Inferior parietal cortex (tissue), 1 donor: ENCODE measurements around the gene HECTD2.
"Not testable (repeated sequence)": the region's sequence is repeated elsewhere in the genome, so short reads cannot be mapped to it uniquely, and the experiment has no call there.

Experiments used
- DNase-seq: peaks from one replicate; pipeline ENCODE4 v3.0.0-alpha.2; 2016; ENCODE audit errors: extremely low spot score

The HECTD2 gene

GRCh38 chr10:91472911-91473310 lies 62.8 kb downstream of the HECTD2 start:
- no peak for DNase-seq

- no peak for DNase-seq
Measured at GRCh38 chr10:91474009-91474408, 63.9 kb downstream of the HECTD2 start.

- DNase-seq, result no peak
Measured at GRCh38 chr10:91477236-91477635, 67.1 kb downstream of the HECTD2 start.

- DNase-seq, result no peak
Measured at GRCh38 chr10:91479583-91479982, 69.4 kb downstream of the HECTD2 start.

GRCh38 chr10:91487911-91488582 lies 77.9 kb downstream of the HECTD2 start:
- no peak for DNase-seq

GRCh38 chr10:91493313-91493712 lies 83.2 kb downstream of the HECTD2 start:
- no peak for DNase-seq

- DNase-seq, result no peak
Measured at GRCh38 chr10:91495402-91495801, 85.3 kb downstream of the HECTD2 start.

GRCh38 chr10:91496016-91496415 lies 85.9 kb downstream of the HECTD2 start:
- DNase-seq, result no peak

GRCh38 chr10:91511549-91512330 lies 101.6 kb downstream of the HECTD2 start:
- DNase-seq, result no peak

GRCh38 chr10:91512458-91512857 lies 102.3 kb downstream of the HECTD2 start:
- no peak for DNase-seq

GRCh38 chr10:91513598-91514424 lies 103.7 kb downstream of the HECTD2 start:
- DNase-seq, result no peak

- DNase-seq, result no peak
Measured at GRCh38 chr10:91514787-91515186, 104.6 kb downstream of the HECTD2 start.

- DNase-seq, result no peak
Measured at GRCh38 chr10:91517394-91517793, 107.2 kb downstream of the HECTD2 start.

GRCh38 chr10:91519899-91520514 lies 109.9 kb downstream of the HECTD2 start:
- no peak for DNase-seq

GRCh38 chr10:91520661-91521060 lies 110.5 kb downstream of the HECTD2 start:
- DNase-seq, result no peak

GRCh38 chr10:91521439-91521838 lies 111.3 kb downstream of the HECTD2 start:
- no peak for DNase-seq

GRCh38 chr10:91525896-91526712 lies 116.0 kb downstream of the HECTD2 start:
- no peak for DNase-seq

- no peak for DNase-seq
Measured at GRCh38 chr10:91528080-91528479, 117.9 kb downstream of the HECTD2 start.

GRCh38 chr10:91528768-91529167 lies 118.6 kb downstream of the HECTD2 start:
- no peak for DNase-seq

GRCh38 chr10:91534789-91535188 lies 124.6 kb downstream of the HECTD2 start:
- not testable (repeated sequence) for DNase-seq

GRCh38 chr10:91536111-91536510 lies 126.0 kb downstream of the HECTD2 start:
- no peak for DNase-seq
